Breast epithelium (tissue), 3 donors: Measurements from ENCODE around the gene RPH3AL.

Experiments
- CTCF ChIP-seq, 3 donors: fragments of 450-650 bp; IDR thresholded peaks; one replicate each; pipeline ENCODE4 v1.5.1; 2016 to 2017; ENCODE audit warnings: antibody characterized with exemption in 3 of 3, mild to moderate bottlenecking in 3 of 3, moderate library complexity in 3 of 3
- POLR2A ChIP-seq: fragments of 450-650 bp; IDR thresholded peaks from one replicate; pipeline ENCODE4 v1.6.1; 2016; ENCODE audit warnings: antibody characterized with exemption, mild to moderate bottlenecking, moderate library complexity
- POLR2AphosphoS5 ChIP-seq, 3 donors: sonication (generic); formaldehyde crosslinking; IDR thresholded peaks; one replicate each; pipeline ENCODE4 v1.6.1; 2017; ENCODE audit warnings: antibody characterized with exemption in 3 of 3

- no peak for TF ChIP-seq CTCF (IDR thresholded peaks at IDR 0.05)
- no peak for TF ChIP-seq POLR2AphosphoS5 (IDR thresholded peaks at IDR 0.05)
- no peak for TF ChIP-seq POLR2A
Measured at GRCh38 chr17:260031-260791, 92.4 kb downstream of the RPH3AL start.
